Naive thymus-derived CD4-positive, alpha-beta T cell (primary cell): Measurements from ENCODE around the gene C2orf92. TPM values are rescaled to one million over a fixed set of nuclear protein-coding genes. Genes with fewer than 3 reads are reported as not detected.

Experiments
- ATAC-seq: fragments of 150-1000 bp; cut with Tn5 transposase; 2 replicates; pipeline ENCODE4 v1.10.0; 2021; ENCODE audit warnings: mild to moderate bottlenecking, moderate library complexity
- CTCF ChIA-PET: fragments of 350-600 bp; sonication (Branson Sonifier 250); formaldehyde crosslinking; loops from one replicate; lab custom pipeline; 2021; ENCODE audit warnings: antibody characterized with exemption; lab: Charles Lee
- POLR2A ChIA-PET: fragments of 350-600 bp; sonication (Branson Sonifier 250); formaldehyde crosslinking; loops from one replicate; lab custom pipeline; 2021; ENCODE audit warnings: antibody characterized with exemption, inconsistent platforms; lab: Charles Lee
- DNase-seq, 9 donors: peaks; one replicate each; pipeline versions ENCODE4 v3.0.0 to v3.0.0-alpha.2; 2020 to 2022; ENCODE audit warnings: mixed read lengths in 1 of 9
- H3K27ac ChIP-seq: one replicate; pipeline ENCODE4 v1.7.0; 2013; ENCODE audit warnings: mild to moderate bottlenecking, low read depth, low read length, moderate library complexity
- H3K27me3 ChIP-seq, 2 donors: one replicate each; pipeline ENCODE4 v1.7.0; 2013; ENCODE audit warnings: low read length in 2 of 2, mild to moderate bottlenecking in 2 of 2, moderate library complexity in 2 of 2; ENCODE audit not compliant: control insufficient read depth in 2 of 2, insufficient read depth in 2 of 2
- H3K36me3 ChIP-seq, 3 experiments: 1 replicate in 2 of 3; 2 replicates in 1 of 3; pipeline ENCODE4 v1.7.0; 2013; ENCODE audit warnings: low read length in 3 of 3, mild to moderate bottlenecking in 3 of 3, moderate library complexity in 1 of 3; ENCODE audit not compliant: insufficient read depth in 3 of 3, control insufficient read depth in 2 of 3
- H3K4me1 ChIP-seq, 2 donors: one replicate each; pipeline ENCODE4 v1.7.0; 2013; ENCODE audit warnings: low read length in 2 of 2, mild to moderate bottlenecking in 2 of 2, moderate library complexity in 1 of 2; ENCODE audit not compliant: control insufficient read depth in 2 of 2, insufficient read depth in 2 of 2
- H3K4me3 ChIP-seq: 2 replicates; pipeline ENCODE4 v1.7.0; 2013; ENCODE audit warnings: mild to moderate bottlenecking, low read length
- H3K9me3 ChIP-seq, 3 experiments: 1 replicate in 2 of 3; 2 replicates in 1 of 3; pipeline ENCODE4 v1.7.0; 2013; ENCODE audit warnings: low read length in 3 of 3; ENCODE audit not compliant: control insufficient read depth in 2 of 3
- H3K27ac Mint-ChIP-seq, 9 donors: one replicate each; pipeline ENCODE4 v1.8.0; 2020 to 2022; ENCODE audit warnings: mixed read lengths in 9 of 9, mild to moderate bottlenecking in 8 of 9, moderate library complexity in 5 of 9, inconsistent platforms in 2 of 9
- H3K27me3 Mint-ChIP-seq, 5 donors: one replicate each; pipeline ENCODE4 v1.8.0; 2021 to 2022; ENCODE audit warnings: mixed read lengths in 5 of 5, mild to moderate bottlenecking in 1 of 5
- H3K36me3 Mint-ChIP-seq, 5 donors: one replicate each; pipeline ENCODE4 v1.8.0; 2020 to 2022; ENCODE audit warnings: mixed read lengths in 5 of 5, mild to moderate bottlenecking in 3 of 5, inconsistent platforms in 1 of 5
- H3K4me1 Mint-ChIP-seq, 7 donors: one replicate each; pipeline ENCODE4 v1.8.0; 2020 to 2022; ENCODE audit warnings: mixed read lengths in 7 of 7, mild to moderate bottlenecking in 3 of 7, inconsistent platforms in 1 of 7
- H3K4me3 Mint-ChIP-seq, 10 donors: one replicate each; pipeline ENCODE4 v1.8.0; 2020 to 2022; ENCODE audit warnings: mild to moderate bottlenecking in 10 of 10, mixed read lengths in 10 of 10, moderate library complexity in 6 of 10, inconsistent platforms in 2 of 10
- H3K9me3 Mint-ChIP-seq, 11 donors: one replicate each; pipeline ENCODE4 v1.8.0; 2020 to 2022; ENCODE audit warnings: mixed read lengths in 11 of 11, mild to moderate bottlenecking in 4 of 11, inconsistent platforms in 1 of 11, moderate library complexity in 1 of 11
- intact Hi-C, 2 donors: fragments of 100-400 bp; cut with micrococcal nuclease; formaldehyde crosslinking; loops; one replicate each; pipeline ENCODE4 v1.15.1; 2023
- polyA plus RNA-seq, 2 donors: library from polyadenylated mRNA; unstranded; fragments of 300-500 nt; fragmentation: Illumina TruSeq; gene quantifications; one replicate each; pipeline ENCODE4 v1.2.3, GENCODE V29; 2021
- total RNA-seq, 6 experiments: library from RNA in 5 of 6; stranded (reverse) in 5 of 6; gene quantifications; 1 replicate in 5 of 6; 2 replicates in 1 of 6; pipeline ENCODE4 v1.2.3 and lab custom pipeline; 2021 to 2026

C2orf92 gene
- total and polyA plus RNA-seq, 7 experiments from 2014 or later, result 0.66 to 23.4 (median 15.0) TPM

- Histone ChIP-seq H3K4me1 (peaks cover 9 to 25% of the 10 kb centered on the region in 2 donors), H3K27ac (peak overlapping the region; percentile 10), H3K4me3 (no peak overlapping the region), H3K27me3 (no peaks in the 10 kb centered on the region), H3K9me3 (peaks cover 0 to 5% (median 0%) of the 10 kb centered on the region in 3 experiments), H3K36me3 (peaks cover 21 to 98% (median 48%) of the 10 kb centered on the region in 3 experiments)
- peak; percentile 44 for ATAC-seq
- POLR2A ChIA-PET, result interaction anchor here (0.6 to 3.2 kb wide), 3 partner anchors 9 to 15 kb away, joined by 5 to 13 read pairs (median 8); partner anchors contain the start of gene ZAP70
- Mint-ChIP-seq H3K4me3 (peak overlapping the region in 4 of 10 donors; percentile 33 to 58 (median 48)), H3K9me3 (peaks cover 0 to 10% (median 0%) of the 10 kb centered on the region in 11 donors), H3K36me3 (peaks cover 15 to 80% (median 61%) of the 10 kb centered on the region in 5 donors), H3K4me1 (peaks cover 26 to 84% (median 48%) of the 10 kb centered on the region in 7 donors), H3K27me3 (no peaks in the 10 kb centered on the region), H3K27ac (peak overlapping the region in 8 of 9 donors; percentile 48 to 89 (median 74))
- intact Hi-C loops, result no loop called here
- DNase-seq, result peak in 1 of 9 donors; percentile 10
- CTCF ChIA-PET, result interaction anchor here (1.1 kb wide), 1 partner anchor 20 kb away, joined by 3 read pairs; no protein-coding TSS in a partner anchor
Observed at GRCh38 chr2:97728091-97728731, 58.7 kb downstream of the C2orf92 start.

DNA sequence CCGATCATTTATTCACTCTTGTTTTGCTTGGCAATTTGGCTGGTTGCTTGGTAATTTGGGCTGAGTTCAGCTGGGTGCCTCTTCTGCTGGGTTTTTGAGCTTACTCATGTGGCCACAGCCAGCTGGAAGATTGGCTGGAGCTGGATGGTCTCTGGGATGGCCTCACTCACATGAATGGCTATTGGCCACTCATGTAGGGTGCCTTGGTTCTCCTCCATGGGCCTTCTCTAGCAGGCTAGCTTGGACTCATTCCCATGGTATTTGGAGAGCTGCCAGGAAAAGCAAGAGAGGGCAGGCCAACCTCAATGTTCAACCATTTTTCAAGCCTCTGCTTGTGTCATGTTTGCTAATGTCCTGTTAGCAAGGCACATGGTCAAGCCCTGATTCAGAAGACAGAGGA, 60.7 kb downstream of the C2orf92 start:
- H3K27ac ChIP-seq, result no peak overlapping the region
- peak overlapping the region in 5 of 9 donors; percentile 41 to 79 (median 65) for H3K27ac Mint-ChIP-seq
- ChIA-PET CTCF (interaction anchor here (1.0 to 1.5 kb wide), 2 partner anchors 20 to 31 kb away, joined by 3 to 4 read pairs; no protein-coding TSS in a partner anchor), POLR2A (interaction anchor here (0.6 to 1.9 kb wide), 3 partner anchors 10 to 520 kb away, joined by 3 to 8 read pairs (median 7); no protein-coding TSS in a partner anchor)
- peaks cover 32 to 98% (median 44%) of the 10 kb centered on the region in 3 experiments for H3K36me3 ChIP-seq
- intact Hi-C loops, result no loop called here
- no peak overlapping the region for H3K4me3 Mint-ChIP-seq
- no peaks in the 10 kb centered on the region for H3K27me3 ChIP-seq
- no peaks in the 10 kb centered on the region for H3K27me3 Mint-ChIP-seq
- no peak for DNase-seq
- H3K4me1 Mint-ChIP-seq, result peaks cover 23 to 66% (median 40%) of the 10 kb centered on the region in 7 donors
- no peak overlapping the region for H3K4me3 ChIP-seq
- peaks cover 0 to 10% (median 0%) of the 10 kb centered on the region in 11 donors for H3K9me3 Mint-ChIP-seq
- H3K4me1 ChIP-seq, result peaks cover 8 to 25% of the 10 kb centered on the region in 2 donors
- no peak for ATAC-seq
- peaks cover 15 to 77% (median 64%) of the 10 kb centered on the region in 5 donors for H3K36me3 Mint-ChIP-seq
- H3K9me3 ChIP-seq, result peaks cover 0 to 5% (median 0%) of the 10 kb centered on the region in 3 experiments

GRCh38 chr2:97731274-97732020, 61.9 kb downstream of the C2orf92 start:
- Histone ChIP-seq H3K9me3 (peaks cover 0 to 5% (median 0%) of the 10 kb centered on the region in 3 experiments), H3K36me3 (peaks cover 31 to 97% (median 33%) of the 10 kb centered on the region in 3 experiments), H3K4me3 (no peak overlapping the region), H3K4me1 (peaks cover 8 to 25% of the 10 kb centered on the region in 2 donors), H3K27me3 (no peaks in the 10 kb centered on the region), H3K27ac (peak overlapping the region; percentile 10)
- DNase-seq, result peak in 1 of 9 donors; percentile 3
- Mint-ChIP-seq H3K36me3 (peaks cover 15 to 69% (median 56%) of the 10 kb centered on the region in 5 donors), H3K4me3 (peak overlapping the region in 1 of 10 donors; percentile 51), H3K27ac (peak overlapping the region in 8 of 9 donors; percentile 34 to 85 (median 63)), H3K4me1 (peaks cover 23 to 54% (median 32%) of the 10 kb centered on the region in 7 donors), H3K27me3 (no peaks in the 10 kb centered on the region), H3K9me3 (peaks cover 0 to 8% (median 0%) of the 10 kb centered on the region in 11 donors)
- ChIA-PET POLR2A (interaction anchor here (1.1 to 1.6 kb wide), 2 partner anchors 9 to 21 kb away, joined by 3 to 7 read pairs; no protein-coding TSS in a partner anchor), CTCF (no interaction called here)
- intact Hi-C loops, result no loop called here
- ATAC-seq, result no peak

DNA sequence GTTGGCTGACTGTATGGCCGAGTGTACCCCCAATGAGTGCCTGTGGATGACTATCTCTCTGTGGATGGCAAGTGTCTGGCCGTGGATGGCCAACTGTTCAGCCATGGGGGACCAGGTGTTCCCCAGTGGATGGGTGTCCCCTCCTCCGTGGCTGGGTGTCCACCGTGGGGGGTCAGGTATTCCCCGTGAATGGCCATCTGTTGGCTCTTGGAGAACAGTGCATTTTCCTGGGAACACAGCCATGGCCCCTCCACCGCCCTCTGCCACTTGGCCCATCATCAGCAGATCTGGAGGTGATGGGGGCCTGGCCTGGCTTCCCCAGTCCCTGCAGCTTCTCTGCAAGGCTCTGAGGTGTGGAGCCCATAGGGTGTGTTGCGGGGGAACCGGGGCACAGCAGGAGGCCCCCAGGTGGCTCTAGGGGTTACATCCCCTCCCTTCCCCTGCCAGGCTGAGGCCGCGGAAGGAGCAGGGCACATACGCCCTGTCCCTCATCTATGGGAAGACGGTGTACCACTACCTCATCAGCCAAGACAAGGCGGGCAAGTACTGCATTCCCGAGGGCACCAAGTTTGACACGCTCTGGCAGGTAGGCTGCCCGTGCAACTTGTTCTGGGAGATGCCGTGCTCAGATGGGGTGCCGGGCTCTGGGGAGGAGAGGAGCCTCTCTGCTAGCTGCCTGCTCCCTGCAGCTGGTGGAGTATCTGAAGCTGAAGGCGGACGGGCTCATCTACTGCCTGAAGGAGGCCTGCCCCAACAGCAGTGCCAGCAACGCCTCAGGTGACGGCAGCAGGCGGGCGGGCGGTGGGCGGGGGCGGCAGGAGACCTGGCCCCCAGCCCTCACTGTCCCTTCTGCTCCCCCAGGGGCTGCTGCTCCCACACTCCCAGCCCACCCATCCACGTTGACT, 63.2 kb downstream of the C2orf92 start:
- Mint-ChIP-seq H3K4me1 (peaks cover 16 to 42% (median 23%) of the 10 kb centered on the region in 7 donors), H3K27ac (peak overlapping the region in 2 of 9 donors; percentile 43 to 56), H3K27me3 (no peaks in the 10 kb centered on the region), H3K4me3 (no peak overlapping the region), H3K36me3 (peaks cover 10 to 65% (median 47%) of the 10 kb centered on the region in 5 donors), H3K9me3 (peaks cover 0 to 5% (median 0%) of the 10 kb centered on the region in 11 donors)
- Histone ChIP-seq H3K4me1 (peaks cover 5 to 14% of the 10 kb centered on the region in 2 donors), H3K4me3 (no peak overlapping the region), H3K27ac (no peak overlapping the region), H3K36me3 (peaks cover 22 to 97% (median 28%) of the 10 kb centered on the region in 3 experiments), H3K9me3 (peaks cover 0 to 5% (median 0%) of the 10 kb centered on the region in 3 experiments), H3K27me3 (no peaks in the 10 kb centered on the region)
- CTCF ChIA-PET, result no interaction called here
- no peak for ATAC-seq
- intact Hi-C loops, result no loop called here
- POLR2A ChIA-PET, result interaction anchor here (1.1 kb wide), 1 partner anchor 22 kb away, joined by 3 read pairs; no protein-coding TSS in a partner anchor
- peak in 1 of 9 donors; percentile 6 for DNase-seq

DNA sequence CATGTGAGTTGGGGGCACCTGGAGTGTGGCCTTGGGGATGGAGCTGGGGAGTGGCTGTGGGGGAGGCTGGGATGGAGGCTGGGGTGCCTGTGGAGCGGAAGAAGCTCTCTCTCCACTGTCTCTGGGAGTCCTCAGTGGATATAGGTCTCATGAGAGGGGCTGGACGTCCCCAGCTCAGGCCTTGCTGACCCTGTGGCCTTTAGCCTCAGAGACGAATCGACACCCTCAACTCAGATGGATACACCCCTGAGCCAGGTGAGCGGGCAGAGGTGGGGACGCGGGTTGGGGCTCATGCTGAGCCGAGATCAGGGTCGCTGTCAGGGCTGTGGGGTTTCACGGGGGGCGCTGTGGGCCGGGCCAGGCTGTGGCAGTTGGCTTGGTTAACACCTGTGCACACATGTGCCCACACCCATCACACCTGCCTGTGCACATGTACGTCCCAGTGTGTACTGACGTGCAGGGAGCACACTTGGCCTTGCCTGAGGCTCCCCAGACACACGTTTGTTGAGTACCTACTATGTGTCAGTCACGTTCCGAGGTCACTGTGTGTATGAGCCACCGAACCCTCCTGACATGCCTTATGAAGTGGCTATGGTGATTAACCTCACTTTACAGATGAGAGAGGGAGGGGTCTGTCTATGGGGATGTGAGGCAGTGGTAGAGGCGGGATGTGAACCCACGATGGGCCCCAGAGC, 64.0 kb downstream of the C2orf92 start:
- H3K27ac ChIP-seq, result no peak overlapping the region
- peak in 1 of 9 donors; percentile 3 for DNase-seq
- ChIA-PET POLR2A (no interaction called here), CTCF (no interaction called here)
- H3K9me3 ChIP-seq, result peaks cover 0 to 5% (median 0%) of the 10 kb centered on the region in 3 experiments
- peaks cover 29 to 97% (median 32%) of the 10 kb centered on the region in 3 experiments for H3K36me3 ChIP-seq
- intact Hi-C loops, result no loop called here
- no peaks in the 10 kb centered on the region for H3K27me3 ChIP-seq
- H3K4me3 ChIP-seq, result no peak overlapping the region
- peaks cover 0 to 12% of the 10 kb centered on the region in 2 donors for H3K4me1 ChIP-seq
- H3K27ac Mint-ChIP-seq, result peak overlapping the region in 3 of 9 donors; percentile 38 to 75 (median 62)
- H3K9me3 Mint-ChIP-seq, result peaks cover 0 to 5% (median 0%) of the 10 kb centered on the region in 11 donors
- H3K36me3 Mint-ChIP-seq, result peaks cover 10 to 63% (median 45%) of the 10 kb centered on the region in 5 donors
- no peak overlapping the region for H3K4me3 Mint-ChIP-seq
- no peak for ATAC-seq
- H3K27me3 Mint-ChIP-seq, result no peaks in the 10 kb centered on the region
- H3K4me1 Mint-ChIP-seq, result peaks cover 13 to 39% (median 19%) of the 10 kb centered on the region in 7 donors
